Lung (tissue), 12 donors: ENCODE measurements around the gene FHAD1. TPM values are rescaled to one million over a fixed set of nuclear protein-coding genes. Genes with fewer than 3 reads are reported as not detected.
A peak's percentile ranks its signal among the peaks of the same experiment; 100 is the strongest.

ENCODE experiments used
- ATAC-seq: fragments of 200-7000 bp; cut with Tn5 transposase; one replicate; pipeline ENCODE4 v1.9.1; 2020; ENCODE audit warnings: moderate number of reproducible peaks; ENCODE audit not compliant: insufficient read depth, low FRiP score
- DNase-seq, 3 donors: peaks; one replicate each; pipeline ENCODE4 v3.0.0-alpha.2; 2013 to 2017
- H3K27ac ChIP-seq, 2 donors: one replicate each; pipeline ENCODE4 v1.5.1; 2013; ENCODE audit warnings: mild to moderate bottlenecking in 2 of 2, moderate library complexity in 2 of 2, control low read depth in 1 of 2, inconsistent platforms in 1 of 2, low read depth in 1 of 2, low read length in 1 of 2
- H3K27me3 ChIP-seq, 3 donors: one replicate each; pipeline ENCODE4 v1.5.1; 2013; ENCODE audit warnings: low read length in 2 of 3; ENCODE audit not compliant: control insufficient read depth in 3 of 3, insufficient read depth in 3 of 3
- H3K36me3 ChIP-seq, 4 donors: one replicate each; pipeline ENCODE4 v1.5.1; 2013; ENCODE audit warnings: low read length in 4 of 4, mild to moderate bottlenecking in 1 of 4, moderate library complexity in 1 of 4; ENCODE audit not compliant: control insufficient read depth in 4 of 4, insufficient read depth in 4 of 4
- H3K4me1 ChIP-seq, 5 donors: one replicate each; pipeline ENCODE4 v1.5.1; 2013; ENCODE audit warnings: low read length in 5 of 5, mild to moderate bottlenecking in 2 of 5, moderate library complexity in 1 of 5; ENCODE audit not compliant: control insufficient read depth in 5 of 5, insufficient read depth in 5 of 5
- H3K4me3 ChIP-seq: one replicate; pipeline ENCODE4 v1.5.1; 2013; ENCODE audit warnings: mild to moderate bottlenecking, control low read depth, moderate library complexity
- H3K9ac ChIP-seq, 2 donors: one replicate each; pipeline ENCODE4 v1.5.1; 2013; ENCODE audit warnings: low read length in 2 of 2, control low read depth in 1 of 2; ENCODE audit not compliant: insufficient read depth in 1 of 2
- H3K9me3 ChIP-seq, 4 donors: one replicate each; pipeline ENCODE4 v1.5.1; 2013; ENCODE audit warnings: low read length in 3 of 4, mild to moderate bottlenecking in 1 of 4, moderate library complexity in 1 of 4; ENCODE audit not compliant: control insufficient read depth in 4 of 4, insufficient read depth in 3 of 4
- WGBS, 2 donors: extraction: QIAGEN DNeasy Blood & Tissue Kit; methylation state at CpG; one replicate each; pipeline ENCODE4 v1.1.7; 2013; 5-methylcytosine and 5-hydroxymethylcytosine counted together
- polyA plus RNA-seq, 2 donors: library from polyadenylated mRNA; stranded (reverse); fragments of 200-250 nt; gene quantifications; one replicate each; pipeline ENCODE4 v1.2.1, GENCODE V29; 2013
- total RNA-seq, 2 donors: library from RNA; depleted of rRNA in 1 of 2; stranded (reverse); fragments of >200 nt in 1 of 2; gene quantifications; one replicate each; pipeline ENCODE4 v1.2.1, GENCODE V29; 2014 to 2021
- TF ChIP-seq, protein P1 (sequence below): IDR thresholded peaks from 2 replicates; pipeline ENCODE4 v1.5.1; 2012; ENCODE audit warnings: mild to moderate bottlenecking; ENCODE audit errors: control extremely low read depth, extremely low read depth
- donor health status: control.
- donor health status: control.
- donor health status: Bipolar disorder and iron deficiency.
- donor health status: healthy.
- donor health status: DM: yes; HTN: yes; CAD: no.

The FHAD1 gene
- total and polyA plus RNA-seq, 4 donors, result 4.4 to 25.9 (median 9.2) TPM

DNA sequence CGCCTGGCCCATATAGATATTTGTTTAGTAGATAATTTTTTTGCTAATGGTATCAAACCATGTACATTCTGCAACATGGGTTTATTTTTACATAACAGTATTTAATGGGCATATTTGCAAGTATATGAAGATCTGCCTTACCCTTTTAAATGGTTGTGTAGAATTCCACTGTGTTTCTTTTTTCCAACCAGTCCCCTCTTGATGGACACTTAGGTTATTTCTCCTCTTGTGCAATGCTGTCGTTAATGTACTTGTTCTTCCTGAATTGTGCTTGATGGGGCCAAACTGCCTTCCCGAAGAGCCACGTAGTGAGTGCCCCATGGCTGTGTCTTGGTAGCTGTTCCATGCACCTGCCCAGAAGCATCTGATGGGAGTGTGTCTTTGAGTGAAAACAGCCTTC lies 123.2 kb downstream of the FHAD1 start:
- Histone ChIP-seq H3K9me3 (no peaks in the 10 kb centered on the region), H3K27me3 (no peaks in the 10 kb centered on the region), H3K9ac (no peak overlapping the region), H3K36me3 (no peaks in the 10 kb centered on the region), H3K4me3 (no peak overlapping the region), H3K27ac (no peak overlapping the region), H3K4me1 (peaks cover 0 to 20% (median 13%) of the 10 kb centered on the region in 5 donors)
- no peak for ATAC-seq
- no peak for DNase-seq
- TF ChIP-seq, protein P1, sequence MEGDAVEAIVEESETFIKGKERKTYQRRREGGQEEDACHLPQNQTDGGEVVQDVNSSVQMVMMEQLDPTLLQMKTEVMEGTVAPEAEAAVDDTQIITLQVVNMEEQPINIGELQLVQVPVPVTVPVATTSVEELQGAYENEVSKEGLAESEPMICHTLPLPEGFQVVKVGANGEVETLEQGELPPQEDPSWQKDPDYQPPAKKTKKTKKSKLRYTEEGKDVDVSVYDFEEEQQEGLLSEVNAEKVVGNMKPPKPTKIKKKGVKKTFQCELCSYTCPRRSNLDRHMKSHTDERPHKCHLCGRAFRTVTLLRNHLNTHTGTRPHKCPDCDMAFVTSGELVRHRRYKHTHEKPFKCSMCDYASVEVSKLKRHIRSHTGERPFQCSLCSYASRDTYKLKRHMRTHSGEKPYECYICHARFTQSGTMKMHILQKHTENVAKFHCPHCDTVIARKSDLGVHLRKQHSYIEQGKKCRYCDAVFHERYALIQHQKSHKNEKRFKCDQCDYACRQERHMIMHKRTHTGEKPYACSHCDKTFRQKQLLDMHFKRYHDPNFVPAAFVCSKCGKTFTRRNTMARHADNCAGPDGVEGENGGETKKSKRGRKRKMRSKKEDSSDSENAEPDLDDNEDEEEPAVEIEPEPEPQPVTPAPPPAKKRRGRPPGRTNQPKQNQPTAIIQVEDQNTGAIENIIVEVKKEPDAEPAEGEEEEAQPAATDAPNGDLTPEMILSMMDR, result no peak
- 54 to 69% methylated on average over 4 of the region's 4 CpGs for WGBS, 2 donors

DNA sequence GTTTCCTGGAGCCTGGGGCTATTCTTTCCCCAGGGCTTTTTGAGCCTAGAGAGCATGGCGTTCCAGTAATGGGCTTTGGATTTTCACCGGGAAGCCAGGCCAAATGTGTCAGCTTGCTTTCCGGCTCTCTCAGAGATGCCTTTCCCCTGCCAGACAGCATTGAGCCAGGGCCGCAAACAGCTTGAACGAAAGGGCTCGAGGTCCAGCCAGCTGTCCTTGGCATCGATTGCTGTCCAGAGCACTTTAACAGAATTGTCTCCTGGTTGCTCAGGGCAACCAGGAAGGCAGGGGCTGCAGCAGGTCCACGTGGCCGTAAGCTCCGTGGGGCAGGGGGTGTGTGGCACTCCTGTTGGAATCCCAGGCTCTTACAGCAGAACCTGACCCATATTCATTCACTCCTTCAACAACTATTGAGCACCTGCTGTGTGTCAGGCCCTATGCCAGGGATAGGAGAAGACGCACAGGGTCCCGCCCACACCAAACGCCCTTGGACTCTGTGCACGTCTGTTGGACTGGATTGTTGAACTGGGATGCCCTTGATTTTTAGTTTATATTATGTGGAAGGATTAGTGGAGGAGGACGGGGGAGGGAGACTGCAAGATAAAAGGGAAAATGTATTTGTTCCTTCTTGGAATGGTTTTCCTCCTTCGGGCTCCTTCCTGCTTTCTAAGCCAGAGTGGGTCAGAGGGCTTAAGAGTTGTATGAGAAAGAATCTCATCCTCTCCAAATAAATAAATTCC lies 123.9 kb downstream of the FHAD1 start:
- Histone ChIP-seq H3K27me3 (no peaks in the 10 kb centered on the region), H3K9ac (no peak overlapping the region), H3K4me3 (no peak overlapping the region), H3K27ac (no peak overlapping the region), H3K36me3 (no peaks in the 10 kb centered on the region), H3K4me1 (peaks cover 0 to 20% (median 13%) of the 10 kb centered on the region in 5 donors), H3K9me3 (no peaks in the 10 kb centered on the region)
- peak; percentile 78 to 92 (median 86) for DNase-seq
- no peak for ATAC-seq
- 43 to 68% methylated on average over 16 of the region's 16 CpGs for WGBS, 2 donors
- TF ChIP-seq, protein P1, result no peak

- H3K27ac ChIP-seq, result peak overlapping the region in 1 of 2 donors; percentile 30
- no peaks in the 10 kb centered on the region for H3K36me3 ChIP-seq
- peaks cover 0 to 22% (median 13%) of the 10 kb centered on the region in 5 donors for H3K4me1 ChIP-seq
- 57 to 64% methylated on average over 21 of the region's 21 CpGs for WGBS, 2 donors
- H3K9me3 ChIP-seq, result no peaks in the 10 kb centered on the region
- H3K9ac ChIP-seq, result no peak overlapping the region
- no peak overlapping the region for H3K4me3 ChIP-seq
- TF ChIP-seq, protein P1, result no peak
- H3K27me3 ChIP-seq, result no peaks in the 10 kb centered on the region
- peak in 2 of 3 donors; percentile 29 to 51 for DNase-seq
- ATAC-seq, result no peak
Measured at GRCh38 chr1:15371610-15372545, 124.9 kb downstream of the FHAD1 start.
